Activated CD4-positive, CD25-positive, alpha-beta regulatory T cell treated with anti-CD3 and anti-CD28 coated beads, Interleukin-2, amount 50 U/mL, for 72 hours (primary cell): ENCODE data around the gene SLC6A19.
"Not testable (repeated sequence)": the region's sequence is repeated elsewhere in the genome, so short reads cannot be mapped to it uniquely, and the experiment has no call there.

ENCODE experiments used
- DNase-seq: peaks from one replicate; pipeline ENCODE4 v3.0.0; 2021

The SLC6A19 gene

DNA sequence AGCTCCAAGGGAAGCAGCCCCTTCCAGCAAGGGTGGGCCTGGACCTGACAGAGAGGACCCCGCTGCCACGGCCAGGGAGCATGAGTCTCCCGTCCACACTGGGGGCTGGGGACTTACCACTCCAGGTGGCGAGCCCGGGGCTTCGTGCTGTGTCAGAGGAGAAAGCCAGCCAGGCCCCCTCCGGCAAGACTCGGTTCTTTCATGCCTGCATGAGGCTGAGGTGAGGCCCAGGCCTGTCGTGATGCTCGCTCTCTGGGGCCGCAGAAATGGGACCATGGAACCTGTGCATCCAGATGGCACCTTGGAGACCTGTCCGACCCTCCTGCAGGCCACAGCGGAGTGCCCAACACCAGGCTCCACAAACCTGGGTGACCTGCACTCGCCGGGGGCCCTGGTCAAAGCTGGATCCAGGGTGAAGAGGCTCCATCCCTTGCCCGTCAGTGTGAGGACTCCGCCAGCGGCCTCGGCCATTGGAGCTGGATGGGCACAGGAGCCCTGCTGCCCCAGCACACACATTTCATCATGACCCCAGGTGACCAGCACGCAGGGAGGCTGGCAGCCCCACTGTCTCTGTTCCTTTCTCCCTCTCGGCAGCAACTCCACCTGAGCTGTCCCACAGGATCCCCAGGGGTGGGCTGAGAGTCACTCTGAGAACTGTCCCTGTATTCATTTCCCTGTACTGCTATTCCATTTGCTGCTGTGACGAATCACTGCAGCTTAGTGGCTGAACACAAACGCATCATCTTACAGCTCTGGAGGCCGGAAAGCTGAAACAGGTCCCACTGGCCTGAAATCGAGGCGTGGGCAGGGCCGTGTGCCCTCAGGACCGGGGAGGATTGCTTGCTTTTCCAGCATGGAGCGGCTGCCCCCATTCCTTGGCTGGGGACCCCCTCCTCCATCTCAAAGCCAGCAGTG is 48.2 kb downstream of the SLC6A19 start:
- no peak for DNase-seq

DNA sequence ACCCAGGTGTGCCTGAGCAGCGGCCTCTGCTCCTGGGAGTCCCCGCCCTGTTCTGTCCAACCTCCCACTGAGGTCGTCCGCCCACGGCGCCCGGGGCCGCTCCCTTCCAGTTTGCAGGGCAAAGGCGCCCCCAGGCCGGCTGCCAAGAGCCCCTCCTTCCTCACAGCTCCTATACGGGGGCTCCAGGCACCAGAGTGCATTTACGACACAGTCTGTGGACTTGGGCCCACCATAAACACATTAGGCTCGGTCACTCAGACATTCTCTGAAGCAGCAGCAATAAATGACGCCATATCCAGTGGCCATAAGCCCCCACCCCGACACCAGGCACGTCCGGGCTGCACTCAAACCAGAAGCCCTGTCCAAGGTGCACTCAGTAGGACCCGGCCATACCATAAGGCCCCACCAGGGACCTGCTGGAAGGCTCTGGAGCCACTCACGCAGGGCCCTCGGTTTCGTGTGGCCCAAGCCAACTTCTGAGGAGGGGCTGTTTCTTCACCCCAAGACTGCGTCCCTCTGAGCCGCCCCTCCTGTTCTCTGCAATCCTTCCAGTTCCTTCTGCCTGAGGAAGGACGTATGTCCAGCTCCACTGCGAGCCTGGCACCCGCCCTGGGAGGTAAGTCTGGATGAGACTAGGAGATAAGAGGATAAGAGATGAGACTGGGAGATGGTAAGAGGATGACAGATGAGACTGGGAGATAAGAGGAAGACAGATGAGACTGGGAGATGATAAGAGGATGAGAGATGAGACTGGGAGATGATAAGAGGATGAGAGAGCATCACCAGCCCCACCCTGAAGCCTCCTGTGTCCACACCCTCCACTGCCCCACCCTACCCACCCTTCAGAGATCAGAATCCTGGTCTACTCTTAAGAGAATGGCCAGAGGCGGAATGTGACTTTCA is 50.5 kb downstream of the SLC6A19 start:
- no peak for DNase-seq

DNA sequence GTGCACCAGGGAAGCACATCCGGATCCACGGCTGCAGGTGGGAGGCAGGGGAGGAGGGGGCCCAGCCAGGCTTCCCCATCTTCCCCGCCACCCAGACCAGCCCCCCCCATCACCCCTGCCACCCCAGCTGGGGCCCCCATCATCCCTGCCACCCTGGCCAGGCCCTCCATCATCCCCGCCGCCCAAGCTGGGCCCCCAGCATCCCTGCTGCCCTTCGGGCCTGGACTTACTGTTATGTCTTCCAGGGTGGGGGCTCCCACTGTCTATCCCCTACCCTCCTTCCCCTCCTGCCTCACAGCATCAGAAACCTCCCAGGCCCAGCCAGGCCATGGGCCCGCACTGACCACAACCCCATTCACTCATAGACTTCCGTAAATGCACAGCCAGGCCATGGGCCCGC is 51.3 kb downstream of the SLC6A19 start:
- DNase-seq, result no peak

DNA sequence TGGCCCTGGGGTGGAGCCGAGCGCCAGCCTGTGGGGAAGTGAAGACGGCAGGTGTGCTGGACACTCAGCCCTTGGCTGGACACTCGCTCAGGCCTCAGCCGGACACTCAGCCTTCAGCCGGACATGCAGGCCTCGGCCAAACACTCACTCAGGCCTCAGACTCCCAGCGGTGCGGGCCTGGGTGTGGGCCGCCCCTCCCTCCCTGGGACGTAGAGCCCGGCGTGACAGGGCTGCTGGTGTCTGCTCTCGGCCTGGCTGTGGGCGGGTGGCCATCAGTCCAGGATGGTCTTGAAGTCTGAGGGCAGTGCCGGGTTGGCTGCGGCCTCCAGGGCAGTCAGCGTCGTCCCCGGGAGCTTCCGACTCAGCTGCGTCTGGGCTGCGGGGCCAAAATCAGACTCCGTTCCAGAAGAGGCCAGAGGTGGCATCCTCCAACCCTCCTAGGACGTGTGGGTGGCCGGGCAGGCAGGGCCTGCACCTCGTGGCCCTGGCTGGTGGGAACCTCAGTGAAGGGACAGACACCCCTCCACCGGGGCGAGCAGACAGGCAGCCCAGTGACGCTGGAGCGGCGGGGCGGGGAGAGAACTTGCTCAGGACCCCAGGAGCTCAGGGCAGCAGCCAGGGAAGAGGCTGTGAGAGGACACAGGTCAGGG is 52.2 kb downstream of the SLC6A19 start:
- DNase-seq, result no peak

DNA sequence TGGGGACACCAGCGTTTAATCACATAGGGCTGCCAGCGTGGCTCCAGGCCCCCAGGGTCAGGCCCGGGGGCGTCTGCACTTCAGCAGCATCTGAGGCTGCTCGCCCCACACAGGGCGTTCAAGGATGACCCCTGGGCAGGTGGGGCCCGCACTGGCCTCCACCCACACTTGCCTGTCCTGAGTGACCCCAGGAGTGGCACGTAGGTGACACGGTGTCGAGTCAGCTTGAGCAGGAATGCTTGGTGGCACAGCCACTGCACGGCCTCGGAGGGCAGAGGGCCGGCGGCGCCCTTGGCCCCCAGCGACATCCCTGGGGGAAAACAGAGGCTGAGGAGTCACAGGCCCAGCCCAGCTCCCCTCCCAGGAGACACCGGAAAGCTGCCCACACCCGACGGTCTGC is 52.8 kb downstream of the SLC6A19 start:
- no peak for DNase-seq

DNA sequence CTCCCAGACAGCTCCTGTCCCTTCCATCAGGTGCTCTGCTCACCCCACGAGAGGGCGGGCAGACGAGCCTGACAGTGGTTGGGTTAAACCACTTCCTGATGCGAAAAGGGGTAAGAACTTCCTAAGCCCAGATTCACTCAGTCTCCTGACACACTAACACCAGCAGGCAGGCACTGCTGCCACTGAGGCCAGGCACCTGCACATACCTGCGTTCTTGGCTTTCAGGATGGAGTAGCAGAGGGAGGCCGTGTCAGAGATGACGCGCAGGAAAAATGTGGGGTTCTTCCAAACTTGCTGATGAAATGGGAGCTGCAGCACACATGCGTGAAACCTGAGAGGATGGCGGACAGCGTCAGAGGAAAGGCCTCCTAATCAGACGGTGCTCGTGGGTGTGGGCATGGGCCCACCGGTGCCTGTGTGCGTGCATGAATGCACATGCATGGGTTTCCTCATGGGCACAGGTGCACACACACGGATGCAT is 53.7 kb downstream of the SLC6A19 start:
- DNase-seq, result no peak

DNA sequence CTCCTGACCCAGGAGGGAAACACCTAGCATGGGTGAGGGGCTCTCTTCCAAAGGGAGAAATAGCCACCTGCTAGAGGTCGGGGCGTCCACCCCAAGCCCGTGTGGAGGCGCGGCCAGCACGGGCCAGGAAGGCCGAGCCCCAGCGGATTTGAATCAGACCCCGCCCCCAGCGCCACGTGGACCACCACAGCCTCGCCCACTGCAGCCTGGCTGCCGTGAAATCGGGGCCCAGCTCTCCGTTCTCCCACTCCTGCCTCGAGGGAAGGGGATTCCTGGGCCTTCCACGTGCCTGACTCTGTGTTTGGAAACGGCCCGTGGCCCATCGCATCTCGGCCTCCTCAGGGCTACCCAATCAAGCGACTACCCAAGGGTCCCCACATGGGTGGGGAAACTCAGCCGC is 55.4 kb downstream of the SLC6A19 start:
- no peak for DNase-seq

DNA sequence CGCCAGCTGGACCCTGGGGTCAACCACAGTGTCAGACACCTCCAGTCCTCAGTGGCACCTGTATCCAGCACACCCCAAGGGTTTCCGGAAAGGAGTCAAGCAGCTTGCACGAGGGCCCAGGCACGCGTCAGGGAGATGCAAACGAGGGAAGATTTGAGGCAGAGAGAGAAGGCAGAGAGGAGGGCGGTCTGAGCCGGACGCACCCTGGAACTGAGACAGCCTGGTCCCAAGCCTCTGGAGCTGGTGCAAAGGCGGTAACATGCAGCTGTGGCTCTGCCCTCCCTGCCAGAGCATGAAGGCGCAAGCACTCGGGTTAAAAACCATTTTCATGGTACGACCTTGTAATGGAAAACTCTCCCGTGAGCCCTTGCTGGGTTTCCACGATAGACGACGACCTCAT is 56.0 kb downstream of the SLC6A19 start:
- no peak for DNase-seq

DNA sequence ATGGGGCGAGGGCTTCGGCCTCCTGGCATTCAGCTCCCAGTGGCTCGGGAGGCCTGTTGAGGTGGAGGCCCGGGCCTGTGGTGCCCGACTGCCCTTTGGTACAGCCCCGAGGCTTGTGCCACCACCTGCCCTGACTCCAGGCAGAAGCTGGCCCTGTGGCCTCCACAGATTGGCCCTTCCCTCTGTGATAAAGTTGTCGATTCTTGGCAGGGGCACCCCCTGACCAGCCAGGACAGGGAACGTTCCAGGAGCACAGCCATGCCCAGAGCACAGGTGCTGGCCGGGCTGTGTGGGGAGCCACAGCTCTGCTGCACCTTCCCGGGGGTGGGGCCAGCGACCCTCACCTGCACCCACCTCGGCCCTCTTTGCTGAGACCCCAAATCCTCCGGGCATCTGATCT is 56.4 kb downstream of the SLC6A19 start:
- no peak for DNase-seq

DNA sequence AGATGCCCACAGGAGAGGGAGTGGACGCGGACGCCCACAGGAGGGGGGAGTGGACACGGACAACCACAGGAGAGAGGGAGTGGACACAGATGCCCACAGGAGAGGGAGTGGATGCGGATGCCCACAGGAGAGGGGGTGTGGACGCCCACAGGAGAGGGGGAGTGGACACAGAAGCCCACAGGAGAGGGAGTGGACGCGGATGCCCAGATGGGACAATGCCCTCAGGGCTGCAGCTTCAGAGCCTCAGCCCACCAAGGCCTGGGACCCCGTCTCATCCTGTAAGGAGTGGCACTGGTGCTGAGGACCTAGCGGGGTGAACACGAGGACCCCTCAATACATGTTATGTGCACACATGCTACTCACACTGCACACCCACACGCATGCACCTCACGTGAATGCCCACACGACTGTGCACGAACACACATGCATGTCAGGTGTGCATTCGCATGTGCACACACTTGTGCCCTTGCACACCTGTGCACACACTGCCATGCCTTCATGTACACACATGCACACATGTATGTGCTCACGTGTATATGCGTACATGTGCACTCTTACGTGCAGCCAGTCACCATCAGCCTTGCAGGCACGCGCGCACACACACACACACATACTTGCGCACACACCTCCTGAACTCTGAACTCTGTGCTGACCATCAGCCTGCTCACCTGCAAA is 58.5 kb downstream of the SLC6A19 start:
- no peak for DNase-seq

DNA sequence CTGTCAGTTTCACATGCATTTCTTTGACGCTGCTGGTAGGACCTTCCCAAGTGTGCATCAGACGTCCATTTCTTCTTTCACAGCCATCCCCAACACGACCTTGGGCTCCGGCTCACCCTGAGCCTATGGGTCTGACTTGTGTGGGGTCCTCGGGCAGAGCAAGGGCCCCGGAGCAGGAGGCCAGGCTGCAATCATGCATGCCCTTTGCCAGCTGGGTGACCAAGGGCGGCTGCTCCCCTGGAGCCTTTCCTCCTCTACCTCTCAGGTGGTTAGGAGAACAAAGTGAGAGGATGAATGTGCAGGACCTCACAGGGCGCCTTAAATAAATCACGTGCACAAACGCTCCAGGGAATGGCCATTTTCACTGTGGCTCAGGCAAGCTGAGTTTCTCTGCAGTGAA is 60.2 kb downstream of the SLC6A19 start:
- DNase-seq, result no peak

DNA sequence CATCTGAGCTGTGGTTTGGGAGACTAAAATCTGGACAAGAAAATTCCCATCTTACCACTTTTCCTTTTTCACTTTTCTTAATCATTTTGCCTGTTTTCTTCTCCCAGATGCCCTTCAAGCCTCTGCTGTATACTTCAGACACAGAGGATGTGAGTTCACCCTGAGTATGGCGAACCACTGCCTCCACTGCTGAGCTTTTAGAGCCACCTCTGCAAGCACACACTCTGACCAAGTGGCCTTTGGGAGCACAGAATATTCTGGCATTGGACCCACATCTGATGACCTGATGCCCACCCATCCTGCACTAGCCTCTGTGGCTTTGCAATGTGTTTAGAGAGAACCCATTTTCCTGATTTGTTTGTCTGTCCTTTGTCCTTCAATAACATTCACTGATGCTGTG is 61.0 kb downstream of the SLC6A19 start:
- DNase-seq, result no peak

DNA sequence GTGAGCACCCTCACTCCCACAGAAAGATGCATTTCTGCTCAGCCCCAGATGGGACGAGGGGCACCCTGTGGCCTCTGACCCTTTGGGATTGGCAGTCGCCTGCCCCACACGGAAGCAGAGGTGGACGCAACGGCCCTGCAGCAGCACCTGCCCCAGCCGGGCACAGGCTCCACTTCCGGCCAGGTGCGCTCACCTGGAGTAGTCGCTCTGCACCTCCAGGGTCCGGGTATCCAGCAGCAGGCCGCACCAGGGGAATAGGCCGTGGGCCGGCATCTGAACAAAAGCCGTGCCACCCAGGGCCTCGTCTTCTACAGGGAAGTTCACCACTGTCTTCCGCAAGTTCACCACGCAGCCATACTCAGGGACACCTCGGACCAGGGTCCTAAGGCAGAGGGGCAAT is 62.8 kb downstream of the SLC6A19 start:
- no peak for DNase-seq

DNA sequence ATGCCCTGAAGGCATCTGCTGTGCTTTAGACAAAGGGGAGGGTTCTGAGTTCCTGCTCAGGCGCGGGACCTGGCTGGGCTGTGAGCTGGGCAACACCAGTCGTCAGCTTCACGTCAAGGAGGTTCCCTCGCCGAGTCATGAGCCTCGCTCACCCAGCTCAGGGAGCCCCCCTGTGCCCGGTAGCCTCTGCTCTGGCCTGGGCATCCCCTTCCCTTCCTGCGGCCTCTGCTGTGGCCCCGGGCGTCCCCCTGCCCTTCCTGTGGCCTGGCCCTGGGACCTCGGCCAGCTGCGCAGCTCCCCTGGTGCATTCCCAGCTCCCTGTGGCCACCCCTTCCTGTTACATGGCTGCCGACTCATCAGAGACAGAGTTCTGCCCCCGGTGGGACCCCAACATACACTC is 63.6 kb downstream of the SLC6A19 start:
- DNase-seq, result no peak

DNA sequence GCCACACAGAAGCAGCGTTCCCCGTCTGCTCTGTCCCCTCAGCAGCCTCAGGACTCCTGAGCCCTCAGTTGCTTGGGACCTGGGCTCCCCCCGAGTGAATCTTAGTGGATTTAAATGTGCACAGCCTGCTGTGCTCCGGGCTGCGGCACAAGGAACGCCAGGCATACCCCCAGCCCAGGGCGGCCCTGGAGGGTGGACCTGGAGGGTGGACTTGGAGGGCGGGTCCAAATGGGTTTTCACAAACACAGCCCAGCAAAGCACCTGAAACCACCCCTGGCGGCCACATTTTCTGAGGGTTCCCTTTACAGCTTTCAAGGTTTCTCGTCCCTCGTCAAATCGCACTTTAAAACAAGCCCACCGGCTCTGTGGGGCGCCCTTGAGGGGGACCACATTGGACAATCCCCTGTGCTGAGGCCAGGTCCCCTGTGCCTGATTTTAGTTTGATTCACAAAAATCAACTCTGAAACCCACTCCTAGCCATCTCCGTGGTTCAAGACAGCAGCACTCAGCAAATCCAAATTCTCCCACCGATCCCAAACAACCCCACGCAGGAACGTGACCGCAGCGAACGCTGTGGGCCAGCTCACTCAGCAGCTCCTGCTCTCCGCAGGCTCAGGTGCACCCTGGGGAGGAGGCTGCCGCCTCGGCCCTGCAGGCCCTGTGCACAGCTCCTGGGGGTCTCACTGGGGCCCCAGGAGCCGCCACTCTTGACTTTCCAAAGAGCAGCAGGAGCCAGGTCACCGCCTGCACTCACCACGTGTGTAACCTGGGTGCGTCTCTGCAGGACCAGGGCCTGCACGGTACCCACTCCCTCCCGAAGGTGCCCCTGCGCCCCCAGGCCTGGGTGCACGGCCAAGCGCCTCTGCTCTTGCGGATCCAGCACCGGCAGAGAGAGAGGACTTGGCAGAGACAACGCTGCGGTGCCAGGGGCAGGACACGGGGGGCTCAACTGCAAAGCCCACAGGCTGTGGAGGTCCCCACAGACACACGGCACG is 64.4 kb downstream of the SLC6A19 start:
- DNase-seq, result no peak

DNA sequence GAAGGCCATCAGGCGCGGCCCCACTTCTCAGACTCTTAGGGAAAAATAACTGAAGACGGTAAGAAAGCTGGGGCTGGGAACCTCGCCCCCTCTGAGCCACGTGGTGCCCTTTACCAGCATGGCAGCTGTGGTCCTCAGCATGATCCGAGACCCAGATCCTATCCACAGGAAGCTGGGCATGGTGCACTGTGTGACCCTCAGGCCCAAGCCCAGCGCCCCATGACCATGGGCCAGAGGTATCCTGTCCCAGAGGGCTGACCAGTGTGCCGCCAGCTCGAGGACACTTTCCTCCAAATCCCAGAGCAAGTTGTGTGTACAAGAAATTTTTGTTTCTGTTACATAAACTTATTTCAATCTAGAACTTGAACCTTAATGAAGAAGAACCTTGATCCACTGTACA is 65.4 kb downstream of the SLC6A19 start:
- DNase-seq, result no peak

DNA sequence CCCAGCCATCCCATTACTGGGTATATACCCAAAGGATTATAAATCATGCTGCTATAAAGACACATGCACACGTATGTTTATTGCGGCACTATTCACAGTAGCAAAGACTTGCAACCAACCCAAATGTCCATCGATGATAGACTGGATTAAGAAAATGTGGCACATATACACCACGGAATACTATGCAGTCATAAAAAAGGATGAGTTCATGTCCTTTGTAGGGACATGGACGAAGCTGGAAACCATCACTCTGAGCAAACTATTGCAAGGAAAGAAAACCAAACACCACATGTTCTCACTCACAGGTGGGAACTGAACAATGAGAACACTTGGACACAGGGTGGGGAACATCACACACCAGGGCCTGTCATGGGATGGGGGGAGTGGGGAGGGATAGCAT is 66.1 kb downstream of the SLC6A19 start:
- DNase-seq, result not testable (repeated sequence)

DNA sequence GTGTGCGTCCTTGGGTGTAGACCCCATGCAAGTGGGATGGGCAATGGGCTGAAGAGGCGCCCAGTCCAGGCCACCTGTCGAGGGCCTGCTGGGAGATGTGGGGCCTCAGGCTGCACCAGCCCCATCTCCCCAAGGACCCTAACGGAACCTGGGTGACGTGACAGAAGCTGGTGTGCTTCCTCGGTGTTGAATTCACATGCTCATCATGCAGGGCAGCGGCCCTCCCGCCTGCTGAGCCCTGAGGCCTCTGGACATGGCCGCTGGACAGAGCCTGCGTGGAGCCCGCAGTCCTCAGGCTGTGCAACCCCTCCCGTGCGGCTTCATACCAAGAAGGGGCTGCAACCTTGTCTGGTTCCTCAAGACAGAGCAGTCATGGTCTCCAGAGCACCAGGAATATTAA is 66.7 kb downstream of the SLC6A19 start:
- DNase-seq, result no peak

DNA sequence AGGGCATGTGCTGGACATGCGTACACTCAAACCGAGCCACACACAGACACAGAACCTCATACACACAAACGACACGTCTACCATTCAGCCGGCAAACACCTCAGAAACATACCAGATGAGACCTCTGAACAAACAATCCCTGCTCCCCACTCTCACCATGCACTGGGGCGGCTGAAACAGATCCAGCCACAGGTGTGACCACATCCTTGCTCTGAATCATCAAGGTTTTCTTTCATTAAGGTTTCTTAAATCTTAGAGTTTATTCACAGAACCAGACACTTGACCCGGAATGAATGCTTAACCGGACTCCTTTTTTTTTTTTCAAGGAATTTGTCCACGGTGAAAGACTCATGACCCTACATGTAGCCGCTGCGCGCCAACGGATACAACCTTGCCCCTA is 67.3 kb downstream of the SLC6A19 start:
- DNase-seq, result no peak

DNA sequence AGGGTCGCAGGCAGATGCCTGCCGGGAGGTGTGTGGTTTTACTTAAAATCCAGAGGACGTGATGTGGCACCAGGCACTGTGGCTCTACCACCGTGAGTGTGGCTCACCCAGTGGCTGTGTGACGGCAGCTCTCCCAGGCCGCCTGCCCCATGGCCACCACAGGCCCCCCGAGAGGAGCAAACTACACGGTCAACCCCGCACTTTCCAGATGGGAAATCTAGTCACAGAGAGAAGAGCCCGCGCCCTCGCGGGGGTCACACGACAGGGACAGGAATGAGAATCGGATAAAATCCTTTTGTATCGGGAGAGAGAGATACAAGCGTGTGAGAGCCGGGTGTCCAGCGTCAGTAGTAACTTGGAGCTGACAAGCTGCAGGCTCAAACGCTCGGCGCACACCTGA is 69.0 kb downstream of the SLC6A19 start:
- DNase-seq, result no peak
